ENCODE results near the gene MYO18B.

The MYO18B gene

GRCh38 chr22:25930788-25931310 lies 188.9 kb downstream of the MYO18B start:
- in situ Hi-C loops (cut with HindIII; ENCODE audit: low sequenced_read_pairs), result no loop called here

- in situ Hi-C loops (cut with HindIII; ENCODE audit: low sequenced_read_pairs), result no loop called here
Measured at GRCh38 chr22:25933158-25933788, 191.3 kb downstream of the MYO18B start.

GRCh38 chr22:25935266-25936058 lies 193.5 kb downstream of the MYO18B start:
- in situ Hi-C loops (cut with HindIII; ENCODE audit: low sequenced_read_pairs), result no loop called here

- in situ Hi-C loops (cut with HindIII; ENCODE audit: low sequenced_read_pairs), result no loop called here
Measured at GRCh38 chr22:25938151-25938550, 196.2 kb downstream of the MYO18B start.

- in situ Hi-C loops (cut with HindIII; ENCODE audit: low sequenced_read_pairs), result no loop called here
Measured at GRCh38 chr22:25939384-25939783, 197.4 kb downstream of the MYO18B start.

GRCh38 chr22:25940479-25940878 lies 198.5 kb downstream of the MYO18B start:
- in situ Hi-C loops (cut with HindIII; ENCODE audit: low sequenced_read_pairs), result no loop called here

GRCh38 chr22:25941365-25941960 lies 199.5 kb downstream of the MYO18B start:
- in situ Hi-C loops (cut with HindIII; ENCODE audit: low sequenced_read_pairs), result no loop called here

- in situ Hi-C loops (cut with HindIII; ENCODE audit: low sequenced_read_pairs), result no loop called here
Measured at GRCh38 chr22:25942115-25942855, 200.3 kb downstream of the MYO18B start.

- in situ Hi-C loops (cut with HindIII; ENCODE audit: low sequenced_read_pairs), result no loop called here
Measured at GRCh38 chr22:25942856-25943411, 200.9 kb downstream of the MYO18B start.

GRCh38 chr22:25950111-25950510 lies 208.1 kb downstream of the MYO18B start:
- in situ Hi-C loops (cut with HindIII; ENCODE audit: low sequenced_read_pairs), result no loop called here

GRCh38 chr22:25953276-25953675 lies 211.3 kb downstream of the MYO18B start:
- in situ Hi-C loops (cut with HindIII; ENCODE audit: low sequenced_read_pairs), result no loop called here

GRCh38 chr22:25953919-25954318 lies 211.9 kb downstream of the MYO18B start:
- in situ Hi-C loops (cut with HindIII; ENCODE audit: low sequenced_read_pairs), result no loop called here

GRCh38 chr22:25955323-25955722 lies 213.3 kb downstream of the MYO18B start:
- in situ Hi-C loops (cut with HindIII; ENCODE audit: low sequenced_read_pairs), result no loop called here

- in situ Hi-C loops (cut with HindIII; ENCODE audit: low sequenced_read_pairs), result no loop called here
Measured at GRCh38 chr22:25956801-25957200, 214.8 kb downstream of the MYO18B start.

- in situ Hi-C loops (cut with HindIII; ENCODE audit: low sequenced_read_pairs), result no loop called here
Measured at GRCh38 chr22:25959818-25960774, 218.1 kb downstream of the MYO18B start.

- in situ Hi-C loops (cut with HindIII; ENCODE audit: low sequenced_read_pairs), result no loop called here
Measured at GRCh38 chr22:25961699-25962098, 219.7 kb downstream of the MYO18B start.

GRCh38 chr22:25962711-25963110 lies 220.7 kb downstream of the MYO18B start:
- in situ Hi-C loops (cut with HindIII; ENCODE audit: low sequenced_read_pairs), result no loop called here

- in situ Hi-C loops (cut with HindIII; ENCODE audit: low sequenced_read_pairs), result no loop called here
Measured at GRCh38 chr22:25964961-25965730, 223.2 kb downstream of the MYO18B start.

- in situ Hi-C loops (cut with HindIII; ENCODE audit: low sequenced_read_pairs), result no loop called here
Measured at GRCh38 chr22:25966448-25966913, 224.5 kb downstream of the MYO18B start.
